ENCODE data around the gene PSTK. TPM values are rescaled to one million over a fixed set of nuclear protein-coding genes. Genes with fewer than 3 reads are reported as not detected.

The PSTK gene
- total RNA-seq, 1 donor from 2014 or later: 4.8 TPM

Other genes with a start within 250 kb of the PSTK start
- gene CUZD1, start 134.5 kb upstream of the PSTK start, total RNA-seq: 3.1 and 3.7 TPM in 2 replicates
- gene FAM24B, start 100.8 kb upstream of the PSTK start, total RNA-seq: 14.2 and 15.2 TPM in 2 replicates
- not detected in 2 replicates for gene FAM24A, start 69.8 kb upstream of the PSTK start, total RNA-seq
- 13.9 and 15.7 TPM in 2 replicates for gene C10orf88, start 26.2 kb upstream of the PSTK start, total RNA-seq
- 17.9 and 18.3 TPM in 2 replicates for gene IKZF5, start 28.4 kb downstream of the PSTK start, total RNA-seq
- gene ACADSB, start 28.6 kb downstream of the PSTK start, total RNA-seq: 21.3 and 21.6 TPM in 2 replicates
- gene HMX3, start 155.6 kb downstream of the PSTK start, total RNA-seq: not detected in 2 replicates
- not detected in 2 replicates for gene HMX2, start 167.7 kb downstream of the PSTK start, total RNA-seq
- gene BUB3, start 174.0 kb downstream of the PSTK start, total RNA-seq: 186 and 193 TPM in 2 replicates

All from activated CD4-positive, alpha-beta T cell treated with anti-CD3 and anti-CD28 coated beads, Interleukin-2, amount 10 ng/mL, durations not matched to agents 24 days and 14 days (primary cell).